Left kidney (tissue), 2 donors: ENCODE measurements around the gene C2CD4C. TPM values are rescaled to one million over a fixed set of nuclear protein-coding genes. Genes with fewer than 3 reads are reported as not detected.
"Not testable (repeated sequence)": the region's sequence is repeated elsewhere in the genome, so short reads cannot be mapped to it uniquely, and the experiment has no call there.

Experiments used
- DNase-seq: peaks from one replicate; pipeline ENCODE4 v3.0.0-alpha.2; 2013
- polyA plus RNA-seq: library from polyadenylated mRNA; unstranded; fragments of 120-200 nt; gene quantifications from one replicate; pipeline ENCODE4 v1.2.1, GENCODE V29; 2013; ENCODE audit not compliant: insufficient read length

Gene C2CD4C
- polyA plus RNA-seq, 1 donor = 1.5 TPM

DNA sequence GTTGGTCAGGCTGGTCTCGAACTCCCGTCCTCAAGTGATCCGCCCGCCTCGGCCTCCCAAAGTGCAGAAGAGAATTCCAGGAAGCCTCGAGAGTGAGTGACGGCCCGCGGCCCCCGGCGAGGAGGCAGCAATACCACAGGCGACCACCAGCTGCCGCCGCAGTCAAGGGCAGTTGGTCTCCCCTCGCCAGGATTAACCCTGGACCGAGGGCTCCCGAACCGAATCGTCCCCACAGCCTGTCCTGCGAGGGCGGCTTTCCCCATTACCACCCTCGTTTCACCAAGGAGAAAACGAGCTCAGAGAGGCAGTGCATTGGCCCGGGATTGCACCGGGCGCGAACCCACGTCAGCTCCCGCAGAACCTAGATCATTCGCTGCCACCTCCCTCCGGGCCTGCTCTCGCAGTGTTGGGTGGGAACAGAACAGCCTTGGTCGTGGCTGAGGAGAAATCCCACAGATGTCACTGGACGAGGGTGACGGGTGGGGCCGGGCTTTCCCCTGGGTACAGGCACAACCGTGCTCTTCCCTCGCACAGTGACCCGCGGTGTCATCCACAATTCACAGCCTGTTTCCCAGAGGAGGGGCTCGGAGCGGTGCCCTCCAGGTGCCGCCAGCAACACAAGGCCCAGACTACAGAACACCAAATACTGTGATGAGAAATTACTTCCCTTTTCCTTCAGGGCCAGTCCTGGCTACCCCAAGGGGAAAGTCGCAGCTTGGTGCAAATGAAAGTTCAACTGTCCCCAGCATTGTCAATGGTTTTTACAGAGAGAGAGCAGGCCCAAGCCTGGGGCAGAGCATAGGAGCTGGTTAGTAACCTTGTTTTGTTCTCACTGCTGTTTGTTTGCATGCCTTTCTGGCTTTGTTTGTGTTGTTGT, 24.8 kb downstream of the C2CD4C start:
- DNase-seq = no peak

DNA sequence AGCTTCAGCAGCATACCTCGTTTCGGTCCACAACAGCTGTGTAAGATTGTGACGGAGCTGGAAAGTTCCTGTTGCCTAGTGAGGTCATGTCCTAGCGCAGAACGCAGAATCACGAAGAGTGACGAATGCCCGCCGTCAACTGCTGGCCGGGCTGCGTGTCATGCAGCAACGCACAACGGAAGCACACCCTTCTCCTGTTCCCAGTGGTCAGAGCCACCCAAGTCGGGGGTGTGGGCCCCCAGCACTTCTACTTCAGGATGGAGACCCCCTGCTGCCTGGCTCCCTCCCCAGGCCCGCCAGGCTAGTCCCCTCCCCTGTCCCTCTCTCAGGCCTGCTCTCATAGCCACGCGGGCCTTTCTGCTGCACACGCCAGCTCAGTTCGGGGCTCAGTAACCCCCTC, 25.9 kb downstream of the C2CD4C start:
- DNase-seq = no peak

DNA sequence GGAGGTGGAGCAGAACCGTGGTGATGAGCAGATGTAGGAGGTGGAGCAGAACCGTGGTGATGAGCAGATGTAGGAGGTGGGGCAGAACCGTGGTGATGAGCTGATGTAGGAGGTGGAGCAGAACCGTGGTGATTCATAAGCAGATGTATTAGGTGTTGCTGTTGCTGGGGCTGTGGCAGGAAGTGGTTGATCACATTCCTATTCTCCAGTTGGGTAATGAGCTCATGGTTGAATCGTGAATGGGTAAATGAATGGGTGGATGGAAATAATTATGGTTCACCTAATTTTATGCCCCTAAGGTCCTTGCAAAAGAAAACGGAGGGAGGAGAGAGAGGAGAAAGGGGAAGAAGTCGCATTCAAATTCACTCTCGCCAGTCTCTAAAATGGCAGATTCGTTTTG, 26.4 kb downstream of the C2CD4C start:
- DNase-seq = not testable (repeated sequence)

DNA sequence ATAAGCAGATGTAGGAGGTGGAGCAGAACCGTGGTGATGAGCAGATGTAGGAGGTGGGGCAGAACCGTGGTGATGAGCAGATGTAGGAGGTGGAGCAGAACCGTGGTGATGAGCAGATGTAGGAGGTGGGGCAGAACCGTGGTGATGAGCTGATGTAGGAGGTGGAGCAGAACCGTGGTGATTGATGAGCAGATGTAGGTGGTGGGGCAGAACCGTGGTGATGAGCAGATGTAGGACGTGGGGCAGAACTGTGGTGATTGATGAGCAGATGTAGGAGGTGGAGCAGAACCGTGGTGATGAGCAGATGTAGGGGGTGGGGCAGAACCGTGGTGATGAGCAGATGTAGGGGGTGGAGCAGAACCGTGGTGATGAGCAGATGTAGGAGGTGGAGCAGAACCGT, 27.0 kb downstream of the C2CD4C start:
- DNase-seq = not testable (repeated sequence)

DNA sequence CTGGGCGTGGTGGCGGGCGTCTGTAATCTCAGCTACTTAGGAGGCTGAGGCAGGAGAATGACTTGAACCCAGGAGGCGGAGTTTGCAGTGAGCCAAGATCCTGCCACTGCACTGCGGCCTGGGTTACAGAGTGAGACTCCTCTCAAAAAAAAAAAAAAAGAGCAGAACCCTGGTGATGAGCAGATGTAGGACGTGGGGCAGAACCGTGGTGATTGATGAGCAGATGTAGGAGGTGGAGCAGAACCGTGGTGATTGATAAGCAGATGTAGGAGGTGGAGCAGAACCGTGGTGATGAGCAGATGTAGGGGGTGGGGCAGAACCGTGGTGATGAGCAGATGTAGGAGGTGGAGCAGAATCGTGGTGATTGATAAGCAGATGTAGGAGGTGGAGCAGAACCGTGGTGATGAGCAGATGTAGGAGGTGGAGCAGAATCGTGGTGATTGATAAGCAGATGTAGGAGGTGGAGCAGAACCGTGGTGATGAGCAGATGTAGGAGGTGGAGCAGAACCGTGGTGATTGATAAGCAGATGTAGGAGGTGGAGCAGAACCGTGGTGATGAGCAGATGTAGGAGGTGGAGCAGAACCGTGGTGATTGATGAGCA, 28.2 kb downstream of the C2CD4C start:
- DNase-seq = not testable (repeated sequence)

DNA sequence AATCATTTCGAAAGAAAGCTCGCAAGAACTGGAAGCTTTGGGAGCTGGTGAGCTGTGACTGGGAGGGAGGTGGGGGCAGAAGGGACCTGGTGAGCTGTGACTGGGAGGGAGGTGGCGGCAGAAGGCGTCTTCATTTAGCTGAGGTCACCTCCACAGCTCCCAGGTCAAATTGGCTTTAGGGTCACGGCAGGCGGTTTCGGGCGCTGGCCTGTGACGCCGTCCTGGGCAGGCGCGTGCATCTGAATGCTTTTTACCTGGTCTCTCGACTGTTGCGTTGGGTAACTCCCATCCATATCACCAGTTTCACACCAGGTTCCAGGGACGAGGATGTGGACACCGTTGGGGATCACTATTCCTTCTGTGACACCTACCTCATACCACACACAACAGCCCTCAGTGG, 29.2 kb downstream of the C2CD4C start:
- no peak for DNase-seq

DNA sequence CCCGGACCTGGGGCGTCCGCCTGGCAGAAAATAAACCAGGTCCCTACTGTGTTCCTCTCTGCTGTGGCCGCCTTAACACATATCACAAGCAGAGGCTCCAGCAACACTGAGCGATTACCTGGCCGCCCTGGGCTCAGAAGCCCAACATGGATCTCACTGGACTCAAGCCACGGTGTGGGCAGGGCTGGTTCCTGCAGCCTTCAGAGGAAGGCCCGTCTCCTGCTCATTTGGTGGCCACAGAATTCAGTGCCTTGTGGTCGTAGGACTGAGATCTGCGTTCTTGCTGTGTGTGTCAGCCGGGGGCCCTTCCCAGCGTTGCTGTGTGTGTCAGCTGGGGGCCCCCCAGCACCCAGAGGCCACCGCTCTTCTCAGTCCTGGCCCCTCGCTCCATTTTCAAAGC, 30.2 kb downstream of the C2CD4C start:
- no peak for DNase-seq

DNA sequence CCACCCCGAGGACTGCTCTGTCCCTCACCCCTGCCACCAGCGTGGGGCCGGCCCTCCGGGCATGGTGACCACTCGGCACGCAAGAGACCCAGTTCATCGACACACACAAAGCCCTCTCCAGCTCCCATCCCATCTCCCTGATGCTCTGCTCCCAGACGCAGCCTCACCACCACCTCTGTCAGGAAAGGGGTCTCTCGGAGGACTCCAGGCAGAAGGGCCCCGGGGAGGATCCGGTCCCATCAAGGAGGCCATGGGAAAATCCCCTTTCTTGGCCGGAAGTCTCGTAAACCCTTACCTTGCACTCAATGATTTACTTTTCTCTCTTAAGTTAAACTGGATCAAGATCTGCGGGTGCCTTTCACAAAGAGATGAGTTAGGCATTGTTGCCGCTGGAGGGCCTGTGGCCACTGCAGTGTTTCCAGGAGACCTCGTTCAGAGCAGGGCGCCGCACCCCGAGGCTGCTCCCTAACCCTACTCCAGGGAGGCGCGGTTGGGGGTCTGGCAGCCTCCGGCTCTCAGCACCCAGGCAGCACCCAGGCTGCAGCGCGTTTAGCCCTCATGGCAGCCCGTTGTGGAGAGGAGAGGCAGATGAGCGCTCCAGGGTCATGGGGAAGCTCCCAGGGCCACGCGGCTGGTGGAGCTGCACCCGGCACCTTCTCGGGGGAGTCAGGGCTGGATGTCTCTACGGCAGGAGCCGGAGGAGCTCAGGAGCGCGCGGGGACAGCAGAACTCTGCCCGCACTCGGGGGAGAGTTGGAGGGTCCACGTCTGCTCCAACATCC, 31.0 kb downstream of the C2CD4C start:
- DNase-seq = no peak

DNA sequence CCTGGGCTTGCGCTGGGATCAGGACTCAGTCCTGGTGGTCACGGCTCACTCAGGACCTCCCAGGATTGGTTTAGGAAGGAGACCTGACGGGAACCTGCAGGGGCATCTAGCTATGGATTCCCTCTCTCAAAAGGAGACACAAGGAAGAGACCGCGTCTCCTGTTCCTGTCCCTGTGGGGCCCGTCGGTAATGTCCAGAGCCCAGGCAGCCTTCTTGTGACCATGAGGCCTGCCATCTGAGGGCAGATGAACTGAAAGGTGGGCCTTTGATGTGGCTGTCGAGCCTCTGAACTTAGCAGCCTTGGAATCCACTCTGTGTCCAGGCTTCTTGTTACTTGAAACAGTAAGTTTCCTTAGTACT, 32.9 kb downstream of the C2CD4C start:
- no peak for DNase-seq

DNA sequence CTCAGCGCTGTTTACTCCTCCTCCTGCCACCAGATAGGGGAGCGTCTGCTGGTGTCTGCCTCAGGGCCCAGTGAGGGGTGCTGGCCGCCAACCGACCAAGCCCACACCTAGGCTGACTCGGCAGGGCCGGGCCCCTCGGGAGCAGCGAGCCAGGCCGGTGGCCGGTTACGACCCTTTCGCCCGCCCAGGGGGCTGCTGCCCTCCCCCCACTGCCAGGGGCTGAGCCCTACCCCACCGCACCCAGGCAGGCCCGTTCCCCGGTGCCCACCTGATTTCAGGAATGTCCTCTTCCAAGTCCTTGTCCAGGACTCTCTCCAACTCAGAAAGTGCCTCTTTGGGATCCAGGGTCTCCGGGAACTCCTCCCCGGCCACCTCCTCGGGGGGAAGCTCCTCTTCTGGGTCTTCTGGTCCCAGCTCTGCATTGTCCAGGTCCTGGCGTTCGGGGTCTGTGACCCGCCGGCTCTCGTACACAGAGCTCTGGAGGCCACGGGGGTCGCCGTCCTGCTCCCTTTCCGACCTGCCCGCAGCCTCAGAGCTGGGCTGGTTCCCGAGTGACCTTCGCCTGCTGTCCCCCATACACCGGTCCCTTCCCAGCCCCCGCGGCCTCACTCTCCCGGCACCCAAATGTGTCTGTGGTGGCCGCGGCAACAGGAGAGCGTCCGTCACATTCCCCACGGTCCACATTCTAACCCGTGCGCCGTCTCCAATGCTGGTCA, 33.4 kb downstream of the C2CD4C start:
- no peak for DNase-seq

DNA sequence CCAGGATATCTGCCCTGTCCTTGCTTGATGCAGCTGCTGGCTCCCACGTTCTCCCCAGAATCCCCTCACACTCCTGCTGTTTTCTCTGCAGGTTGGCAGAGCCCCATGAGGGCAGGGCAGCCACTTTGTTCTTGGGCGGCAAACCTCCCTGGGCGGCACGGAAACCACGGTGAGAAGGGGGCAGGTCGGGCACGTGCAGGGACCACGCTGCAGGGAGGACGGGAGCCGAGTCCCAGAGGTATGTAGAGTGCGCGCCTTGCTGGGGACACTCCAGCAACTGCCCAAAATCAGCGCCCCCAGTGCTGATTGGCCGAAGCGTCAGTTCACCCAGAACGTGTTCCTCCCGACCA, 34.1 kb downstream of the C2CD4C start:
- DNase-seq = no peak

DNA sequence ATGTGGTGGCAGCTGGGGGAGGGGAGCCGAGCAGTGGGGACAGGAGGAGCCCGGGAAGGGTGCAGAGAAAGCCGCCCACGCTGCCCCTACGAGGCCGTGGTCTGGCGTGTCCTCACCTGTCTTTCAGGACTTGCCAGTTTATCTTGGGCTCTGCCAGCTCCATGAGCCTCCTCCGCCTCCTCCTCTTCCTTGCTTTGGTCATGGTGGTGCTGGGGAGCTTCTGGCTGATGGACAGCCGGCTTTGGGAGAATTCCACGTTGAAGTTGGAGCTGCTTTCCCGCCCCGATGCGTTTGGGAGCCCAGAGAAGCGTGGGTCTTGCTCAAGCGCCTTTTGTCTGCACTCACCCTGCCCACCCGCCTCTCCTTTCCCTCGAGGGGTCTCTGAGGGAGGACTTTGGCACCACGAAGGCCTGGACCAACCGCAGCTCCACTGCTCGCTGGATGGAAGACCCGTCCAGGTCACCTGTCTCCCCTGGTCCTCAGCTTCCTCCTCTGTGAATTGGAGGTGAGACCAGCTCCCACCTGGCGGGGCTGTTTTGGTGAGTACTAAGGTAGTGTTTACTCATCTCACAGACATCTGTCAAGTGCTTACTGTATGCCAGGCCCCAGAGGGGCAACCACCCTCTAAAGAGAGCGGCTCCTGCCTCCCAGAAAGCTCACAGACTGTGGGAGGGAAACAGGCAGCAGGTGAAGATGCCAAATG, 34.6 kb downstream of the C2CD4C start:
- no peak for DNase-seq

DNA sequence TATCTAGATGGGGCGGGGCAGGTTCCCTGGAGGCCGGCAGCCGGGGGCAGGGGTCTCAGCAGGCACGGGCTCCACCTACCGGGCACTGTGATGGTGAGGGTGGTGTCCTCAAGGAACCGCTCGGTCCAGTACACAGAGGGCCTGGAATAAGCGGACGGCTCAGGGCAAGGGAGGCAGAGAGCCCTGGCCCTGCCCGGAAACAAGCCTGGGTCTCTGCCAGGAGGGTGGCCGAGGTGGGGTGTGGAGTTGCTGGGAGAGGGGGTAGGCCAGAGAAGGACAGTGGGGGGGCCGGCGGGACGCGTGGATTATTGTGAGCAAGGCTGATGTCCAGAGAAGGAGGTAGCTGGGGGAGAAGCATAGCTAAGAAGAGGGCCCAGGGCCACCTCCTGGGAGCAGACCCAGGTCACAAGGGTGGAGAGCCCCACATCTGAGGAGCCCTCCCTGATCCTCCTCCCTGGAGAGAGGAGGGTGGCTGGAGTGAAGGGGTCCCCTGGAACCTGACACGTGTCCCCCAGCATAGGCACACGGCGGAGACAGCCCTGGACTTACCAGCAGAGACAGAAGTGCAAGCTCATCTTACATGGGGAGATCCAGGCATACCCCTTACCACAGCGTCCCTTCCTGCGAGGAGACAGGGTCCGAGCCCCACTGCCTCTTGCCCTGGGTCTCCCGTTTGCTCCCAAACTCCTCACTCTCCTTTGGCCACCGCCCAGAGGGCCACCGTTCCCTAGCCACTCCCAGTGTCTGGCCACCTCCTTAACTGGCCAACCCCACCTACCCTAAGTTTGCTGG, 35.4 kb downstream of the C2CD4C start:
- DNase-seq = no peak

DNA sequence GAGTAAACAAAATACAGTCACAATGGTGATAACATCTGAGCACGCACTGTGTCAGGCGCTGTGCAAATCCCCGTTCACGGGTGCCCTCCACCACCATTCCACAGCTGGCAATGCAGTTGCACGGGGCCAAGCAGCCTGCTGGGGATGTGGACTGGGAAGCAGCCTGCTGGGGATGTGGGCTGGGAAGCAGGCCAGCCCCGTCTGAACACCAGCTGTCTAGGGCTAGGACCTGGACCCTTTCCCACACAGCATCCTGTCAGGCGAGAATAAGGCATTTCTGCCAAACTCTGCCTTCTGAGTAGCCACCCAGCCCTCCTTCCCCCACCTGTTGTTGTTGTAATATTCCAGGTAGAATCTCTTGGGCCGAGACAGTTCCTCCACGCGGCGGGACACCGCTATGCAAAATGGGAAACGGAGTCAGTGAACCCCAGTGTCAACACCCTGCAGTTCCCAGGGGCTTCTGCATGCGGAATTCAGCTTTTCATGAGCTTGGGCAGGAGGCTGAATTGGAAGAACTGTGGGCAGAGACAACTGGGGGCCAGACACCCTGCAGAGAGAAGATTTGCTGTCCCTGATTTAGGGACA, 36.5 kb downstream of the C2CD4C start:
- no peak for DNase-seq

DNA sequence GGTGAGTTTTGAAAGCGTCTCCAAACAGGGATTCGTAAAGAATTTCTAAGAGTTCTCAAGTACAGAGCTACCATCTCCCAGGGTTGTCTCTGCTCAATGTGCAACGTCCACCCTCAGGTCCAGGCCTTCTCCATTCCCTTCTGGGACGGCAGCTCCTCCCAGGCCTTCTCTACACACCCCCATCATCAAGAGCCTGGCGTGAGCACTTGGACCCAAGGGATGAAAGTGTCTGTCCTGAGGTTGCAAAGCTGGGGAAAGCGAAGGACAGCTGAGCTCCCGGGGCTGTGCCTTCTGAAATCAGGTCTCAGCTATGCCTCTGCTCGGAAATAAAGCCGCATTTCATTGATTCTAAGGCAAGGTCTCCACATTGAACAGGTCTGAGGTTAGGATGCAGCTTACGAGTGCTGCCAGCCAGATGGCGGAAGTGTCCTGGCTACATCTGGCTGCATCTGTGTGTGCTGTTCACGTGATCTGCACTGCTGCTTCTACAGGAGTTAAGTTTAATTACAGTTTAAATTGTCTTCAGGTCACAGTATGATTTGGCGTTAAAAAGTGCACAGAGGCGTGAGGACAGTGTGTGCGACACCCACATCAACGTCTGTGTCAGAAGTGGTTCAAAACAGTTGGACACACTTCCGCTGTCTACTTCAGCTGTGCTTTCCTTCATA, 37.3 kb downstream of the C2CD4C start:
- DNase-seq = no peak

DNA sequence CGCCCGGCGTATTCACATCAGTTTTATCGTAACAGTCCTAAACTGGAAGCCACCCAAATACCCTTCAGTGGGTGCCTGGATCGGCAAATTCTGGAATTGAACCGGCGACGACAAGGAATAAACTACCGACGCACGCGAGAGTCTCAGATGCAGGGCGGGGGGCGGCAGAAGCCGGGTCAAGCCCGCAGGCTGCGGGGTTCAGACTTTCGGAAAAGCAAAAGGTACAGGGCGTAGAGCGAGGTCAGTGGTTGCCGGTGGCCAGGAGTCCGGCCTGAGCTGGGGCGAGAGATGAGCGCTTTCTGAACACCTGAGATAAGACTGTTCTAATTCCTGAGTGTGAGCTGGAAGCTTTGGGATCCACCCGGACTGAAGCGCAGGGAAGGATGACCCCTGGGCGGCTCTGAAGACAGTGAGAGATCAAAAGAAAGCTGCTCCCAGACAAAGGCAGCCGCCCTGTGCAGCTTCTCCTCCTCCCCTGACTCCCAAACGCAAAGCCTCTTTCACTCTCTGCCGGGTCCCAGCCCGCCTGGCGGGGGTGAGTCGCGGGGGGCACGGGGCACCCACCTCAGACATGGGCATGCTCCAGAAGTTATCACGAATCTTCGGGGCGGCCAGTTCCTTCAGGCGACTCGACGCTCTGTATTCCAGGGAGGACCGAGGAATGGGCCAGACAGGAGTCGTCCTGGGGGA, 38.2 kb downstream of the C2CD4C start:
- no peak for DNase-seq

DNA sequence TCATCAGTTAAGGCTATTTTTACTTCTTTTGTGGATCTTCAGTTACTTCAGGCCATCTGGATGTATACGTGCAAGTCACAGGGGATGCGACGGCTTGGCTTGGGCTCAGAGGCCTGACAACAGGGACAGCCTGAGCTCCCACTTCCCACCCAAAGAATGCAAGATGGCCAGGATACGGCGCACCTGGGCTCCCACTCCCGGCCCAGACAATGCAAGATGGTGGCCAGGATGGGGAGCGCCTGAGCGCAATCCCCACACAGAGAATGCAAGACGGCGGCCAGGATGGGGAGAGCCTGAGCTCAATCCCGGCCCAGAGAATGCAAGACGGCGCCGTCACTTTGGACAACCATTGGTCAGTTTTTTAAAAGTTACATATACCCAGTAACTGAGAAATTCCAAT, 39.1 kb downstream of the C2CD4C start:
- no peak for DNase-seq

DNA sequence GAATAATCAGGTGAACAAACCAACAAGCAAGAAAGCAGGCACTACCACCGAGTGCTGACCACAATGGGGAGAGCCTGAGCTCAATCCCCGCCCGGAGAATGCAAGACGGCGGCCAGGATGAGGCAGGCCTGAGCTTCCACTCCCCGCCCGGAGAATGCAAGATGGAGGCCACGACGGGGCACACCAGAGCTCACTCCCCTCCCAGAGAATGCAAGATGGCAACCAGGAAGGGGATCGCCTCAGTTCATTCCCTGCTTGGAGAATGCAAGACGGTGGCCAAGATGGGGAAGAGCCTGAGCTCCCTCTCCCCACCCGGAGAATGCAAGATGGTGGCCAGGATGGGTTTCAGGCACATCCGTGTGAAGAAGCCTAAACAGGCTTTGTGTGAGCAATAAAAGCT, 39.7 kb downstream of the C2CD4C start:
- no peak for DNase-seq

DNA sequence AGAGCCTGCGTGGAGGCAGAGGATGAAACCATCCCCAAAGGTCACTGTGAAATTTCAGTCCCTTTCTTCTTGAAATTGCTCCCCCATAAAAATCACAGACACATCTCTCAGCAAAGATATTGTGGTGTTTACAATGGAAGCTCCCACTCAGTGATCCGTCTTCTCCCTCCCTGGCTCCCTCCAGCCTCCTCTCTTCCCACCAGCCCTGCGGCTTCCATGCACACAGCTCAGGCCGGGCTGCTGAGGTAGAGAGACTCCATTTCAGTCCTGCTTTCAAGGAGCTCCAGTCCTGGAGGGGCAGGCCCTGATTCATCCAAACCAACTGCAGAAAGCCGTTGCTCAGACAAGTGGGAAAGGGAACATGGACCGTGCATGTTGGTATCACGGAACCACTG, 40.3 kb downstream of the C2CD4C start:
- DNase-seq = no peak
